HepG2 (cell line): ENCODE measurements around the gene TTPAL. TPM values are rescaled to one million over a fixed set of nuclear protein-coding genes. Genes with fewer than 3 reads are reported as not detected.

ENCODE experiments used
- ADNP ChIP-seq: sonication (generic); formaldehyde crosslinking; IDR thresholded peaks from 2 replicates; pipeline ENCODE4 v1.4.0; 2020; ENCODE audit warnings: missing genetic modification reagents
- ARNT ChIP-seq: fragments of 450-650 bp; IDR thresholded peaks from 2 replicates; pipeline ENCODE4 v1.6.1; 2017
- BCLAF1 ChIP-seq: fragments of 450-650 bp; IDR thresholded peaks from 2 replicates; pipeline ENCODE4 v1.6.1; 2017; ENCODE audit warnings: mild to moderate bottlenecking
- CENPX ChIP-seq: sonication (generic); formaldehyde crosslinking; IDR thresholded peaks from 2 replicates; pipeline ENCODE4 v1.9.0; 2021; ENCODE audit warnings: mild to moderate bottlenecking, missing genetic modification reagents, moderate library complexity
- GTF2F1 ChIP-seq: fragments of 150-350 bp; IDR thresholded peaks from 2 replicates; pipeline ENCODE4 v1.6.1; 2014; ENCODE audit warnings: low read length
- HOXA7 ChIP-seq: sonication (generic); formaldehyde crosslinking; IDR thresholded peaks from 2 replicates; pipeline ENCODE4 v1.8.1; 2022; ENCODE audit warnings: mild to moderate bottlenecking, missing genetic modification reagents, moderate library complexity
- NCOA2 ChIP-seq: sonication (generic); formaldehyde crosslinking; IDR thresholded peaks from 2 replicates; pipeline ENCODE4 v1.8.0; 2022; ENCODE audit warnings: inconsistent platforms
- PBX2 ChIP-seq: IDR thresholded peaks from 2 replicates; pipeline ENCODE4 v1.6.1; 2016; ENCODE audit warnings: control low read depth
- PLRG1 ChIP-seq: fragments of 450-650 bp; conservative IDR thresholded peaks from 2 replicates; pipeline ENCODE4 v1.6.1; 2016
- RFX3 ChIP-seq: IDR thresholded peaks from 2 replicates; pipeline ENCODE4 v1.6.1; 2016; ENCODE audit warnings: missing biosample characterization, missing genetic modification reagents
- SATB2 ChIP-seq: sonication (generic); formaldehyde crosslinking; IDR thresholded peaks from 2 replicates; pipeline ENCODE4 v1.5.0; 2020; ENCODE audit warnings: missing genetic modification reagents
- ZNF143 ChIP-seq: sonication (generic); formaldehyde crosslinking; IDR thresholded peaks from 2 replicates; pipeline ENCODE4 v1.4.0; 2020; ENCODE audit warnings: missing genetic modification reagents
- ZNF441 ChIP-seq: sonication (generic); formaldehyde crosslinking; IDR thresholded peaks from 2 replicates; pipeline ENCODE4 v1.7.0; 2021; ENCODE audit warnings: missing genetic modification reagents, borderline replicate concordance
- ZNF598 ChIP-seq: sonication (generic); formaldehyde crosslinking; IDR thresholded peaks from 2 replicates; pipeline ENCODE4 v1.5.1; 2020; ENCODE audit warnings: mild to moderate bottlenecking, missing genetic modification reagents, borderline replicate concordance
- ZNF607 ChIP-seq: sonication (generic); formaldehyde crosslinking; IDR thresholded peaks from 2 replicates; pipeline ENCODE4 v1.5.1; 2020; ENCODE audit warnings: missing genetic modification reagents, mild to moderate bottlenecking, borderline replicate concordance
- ZNF646 ChIP-seq: sonication (generic); formaldehyde crosslinking; IDR thresholded peaks from 2 replicates; pipeline ENCODE4 v1.9.0; 2021; ENCODE audit warnings: mild to moderate bottlenecking, missing genetic modification reagents
- ZNF776 ChIP-seq: sonication (generic); formaldehyde crosslinking; IDR thresholded peaks from 2 replicates; pipeline ENCODE4 v1.4.0; 2020; ENCODE audit warnings: mild to moderate bottlenecking, missing genetic modification reagents
- polyA plus RNA-seq, 8 experiments: library from polyadenylated mRNA; depleted of rRNA in 3 of 8; stranded (reverse) in 7 of 8; unstranded in 1 of 8; fragments of >200 nt; fragmentation: Illumina TruSeq in 4 of 8; extraction: Trizol in 4 of 8; gene quantifications; 2 replicates each; pipeline versions ENCODE4 v1.2.1 to v1.2.3, GENCODE V29; 2011 to 2016; ENCODE audit warnings: low read depth in 4 of 8, missing spikeins in 1 of 8, mixed read lengths in 1 of 8; ENCODE audit not compliant: insufficient read depth in 1 of 8
- total RNA-seq, 5 experiments: library from RNA; depleted of rRNA; stranded (reverse); fragments of >200 nt; fragmentation: Illumina TruSeq; extraction: Trizol; gene quantifications; 2 replicates each; pipeline ENCODE4 v1.2.3, GENCODE V29; 2016; ENCODE audit warnings: low read depth in 1 of 5
- TF ChIP-seq, protein P1 (sequence below): sonication (generic); formaldehyde crosslinking; IDR thresholded peaks from 2 replicates; pipeline ENCODE4 v1.4.0; 2020; ENCODE audit warnings: missing genetic modification reagents

TTPAL gene
- total and polyA plus RNA-seq, 2 of the 13 experiments (the other 11 are each of a cell fraction or from before 2014, with no cell fraction given), result 4.3 to 18.8 TPM

- TF ChIP-seq ARNT (no peak), ZNF598 (CRISPR knock-in tag) (no peak), ZNF441 (CRISPR knock-in tag) (no peak), ZNF776 (CRISPR knock-in tag) (no peak), GTF2F1 (no peak), SATB2 (no peak), PBX2 (CRISPR knock-in tag) (no peak), ADNP (CRISPR knock-in tag) (no peak), PLRG1 (no peak), HOXA7 (CRISPR knock-in tag) (peak; percentile 82; the same call in 1 of the 2 replicates), ZNF646 (no peak), ZNF607 (CRISPR knock-in tag) (no peak), RFX3 (CRISPR knock-in tag) (no peak), CENPX (CRISPR knock-in tag) (no peak), NCOA2 (CRISPR knock-in tag) (no peak), BCLAF1 (no peak), ZNF143 (no peak)
- TF ChIP-seq, protein P1, sequence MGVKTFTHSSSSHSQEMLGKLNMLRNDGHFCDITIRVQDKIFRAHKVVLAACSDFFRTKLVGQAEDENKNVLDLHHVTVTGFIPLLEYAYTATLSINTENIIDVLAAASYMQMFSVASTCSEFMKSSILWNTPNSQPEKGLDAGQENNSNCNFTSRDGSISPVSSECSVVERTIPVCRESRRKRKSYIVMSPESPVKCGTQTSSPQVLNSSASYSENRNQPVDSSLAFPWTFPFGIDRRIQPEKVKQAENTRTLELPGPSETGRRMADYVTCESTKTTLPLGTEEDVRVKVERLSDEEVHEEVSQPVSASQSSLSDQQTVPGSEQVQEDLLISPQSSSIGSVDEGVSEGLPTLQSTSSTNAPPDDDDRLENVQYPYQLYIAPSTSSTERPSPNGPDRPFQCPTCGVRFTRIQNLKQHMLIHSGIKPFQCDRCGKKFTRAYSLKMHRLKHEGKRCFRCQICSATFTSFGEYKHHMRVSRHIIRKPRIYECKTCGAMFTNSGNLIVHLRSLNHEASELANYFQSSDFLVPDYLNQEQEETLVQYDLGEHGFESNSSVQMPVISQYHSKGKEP (CRISPR knock-in tag), result no peak
Measured at GRCh38 chr20:44430270-44431065, 45.2 kb upstream of the TTPAL start (continued).
